Body of pancreas (tissue), 4 donors: ENCODE data around the gene SYNPO2.

ENCODE experiments used
- POLR2A ChIP-seq, 3 donors: fragments of 450-650 bp; IDR thresholded peaks; one replicate each; pipeline ENCODE4 v1.6.1; 2016; ENCODE audit warnings: antibody characterized with exemption in 3 of 3, mild to moderate bottlenecking in 2 of 3
- TF ChIP-seq, protein P1 (sequence below), 7 experiments: fragments of 450-650 bp in 4 of 7; fragments of 200-600 bp in 3 of 7; sonication (generic) in 3 of 7; IDR thresholded peaks; one replicate each; pipeline ENCODE4 v1.5.1; 2016 to 2019; ENCODE audit warnings: antibody characterized with exemption in 7 of 7

DNA sequence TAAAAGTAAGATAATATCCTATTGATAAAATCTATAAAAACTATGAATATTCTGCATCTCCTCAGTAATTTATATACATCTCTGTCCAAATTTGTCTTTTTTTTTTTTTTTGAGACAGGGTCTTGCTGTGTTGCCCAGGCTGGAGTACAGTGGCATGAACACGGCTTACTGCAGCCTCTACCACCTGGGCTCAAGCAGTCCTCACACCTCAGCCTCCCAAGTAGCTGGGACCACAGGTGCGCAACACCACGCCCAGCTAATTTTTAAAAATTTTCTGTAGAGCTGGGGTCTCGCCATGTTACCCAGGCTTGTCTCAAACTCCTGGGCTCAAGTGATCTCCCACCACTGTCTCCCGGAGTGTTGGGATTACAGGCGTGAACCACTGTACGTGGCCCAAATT lies 40.4 kb upstream of the SYNPO2 start:
- TF ChIP-seq, protein P1, sequence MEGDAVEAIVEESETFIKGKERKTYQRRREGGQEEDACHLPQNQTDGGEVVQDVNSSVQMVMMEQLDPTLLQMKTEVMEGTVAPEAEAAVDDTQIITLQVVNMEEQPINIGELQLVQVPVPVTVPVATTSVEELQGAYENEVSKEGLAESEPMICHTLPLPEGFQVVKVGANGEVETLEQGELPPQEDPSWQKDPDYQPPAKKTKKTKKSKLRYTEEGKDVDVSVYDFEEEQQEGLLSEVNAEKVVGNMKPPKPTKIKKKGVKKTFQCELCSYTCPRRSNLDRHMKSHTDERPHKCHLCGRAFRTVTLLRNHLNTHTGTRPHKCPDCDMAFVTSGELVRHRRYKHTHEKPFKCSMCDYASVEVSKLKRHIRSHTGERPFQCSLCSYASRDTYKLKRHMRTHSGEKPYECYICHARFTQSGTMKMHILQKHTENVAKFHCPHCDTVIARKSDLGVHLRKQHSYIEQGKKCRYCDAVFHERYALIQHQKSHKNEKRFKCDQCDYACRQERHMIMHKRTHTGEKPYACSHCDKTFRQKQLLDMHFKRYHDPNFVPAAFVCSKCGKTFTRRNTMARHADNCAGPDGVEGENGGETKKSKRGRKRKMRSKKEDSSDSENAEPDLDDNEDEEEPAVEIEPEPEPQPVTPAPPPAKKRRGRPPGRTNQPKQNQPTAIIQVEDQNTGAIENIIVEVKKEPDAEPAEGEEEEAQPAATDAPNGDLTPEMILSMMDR (IDR thresholded peaks at IDR 0.05) = no peak
- no peak for TF ChIP-seq POLR2A (IDR thresholded peaks at IDR 0.05)
